HepG2 (cell line): ENCODE results near the gene SMOC1. TPM values are rescaled to one million over a fixed set of nuclear protein-coding genes. Genes with fewer than 3 reads are reported as not detected.

Experiments
- ATAC-seq: fragments of 200-7000 bp; cut with Tn5 transposase; 3 replicates; pipeline ENCODE4 v1.9.1; 2020; ENCODE audit warnings: mild to moderate bottlenecking, moderate library complexity
- BruUV-seq: library from RNA; stranded (reverse); fragments of 400-500 nt; replicated peaks from 2 replicates; lab custom pipeline; 2021; lab: Mats Ljungman, UMichigan
- CTCF ChIA-PET: fragments of 300-600 bp; formaldehyde crosslinking; extraction: SDS; loops from one replicate; lab custom pipeline; 2021; ENCODE audit warnings: low total read pairs, inconsistent platforms, low intra/inter-chr PET ratio; lab: Yijun Ruan, JAX
- POLR2A ChIA-PET: fragments of 350-600 bp; sonication (Branson Sonifier 250); formaldehyde crosslinking; loops from one replicate; lab custom pipeline; 2020; ENCODE audit warnings: antibody characterized with exemption, inconsistent platforms; lab: Yijun Ruan, JAX
- DNase-seq: peaks from one replicate; pipeline ENCODE4 v3.0.0-alpha.2; 2015; ENCODE audit warnings: low spot score
- FAIRE-seq: peaks from 3 replicates; lab custom pipeline; 2011; peaks lifted over from hg19 to GRCh38; lab: Jason Lieb, UNC
- H2AFZ ChIP-seq: one replicate; pipeline ENCODE4 v1.6.1; 2011; ENCODE audit warnings: low read length, inconsistent platforms
- H3K27ac ChIP-seq: fragments of 300-600 bp; 3 replicates; pipeline ENCODE4 v1.8.0; 2011; ENCODE audit warnings: mixed run types, mild to moderate bottlenecking, mixed read lengths, low read length, inconsistent platforms; ENCODE audit not compliant: insufficient read depth; ENCODE audit errors: extremely low read length
- H3K27me3 ChIP-seq, 2 experiments: fragments of 200-600 bp in 1 of 2; 2 replicates in 1 of 2; 3 replicates in 1 of 2; pipeline versions ENCODE4 v1.6.0 to v1.8.0; 2011; ENCODE audit warnings: low read length in 2 of 2, mild to moderate bottlenecking in 2 of 2, moderate library complexity in 2 of 2, inconsistent platforms in 1 of 2; ENCODE audit not compliant: insufficient read depth in 2 of 2, control insufficient read depth in 1 of 2
- H3K36me3 ChIP-seq, 2 experiments: fragments of 200-600 bp in 1 of 2; replicated peaks in 1 of 2; 2 replicates in 1 of 2; 3 replicates in 1 of 2; pipeline versions ENCODE4 v1.5.1 to v1.8.0; 2011; ENCODE audit warnings: low read length in 2 of 2, inconsistent platforms in 1 of 2; ENCODE audit not compliant: insufficient read depth in 2 of 2, control insufficient read depth in 1 of 2
- H3K4me1 ChIP-seq: 2 replicates; pipeline ENCODE4 v1.5.1; 2012; ENCODE audit warnings: low read length, inconsistent platforms; ENCODE audit not compliant: insufficient read depth
- H3K4me2 ChIP-seq: 2 replicates; pipeline ENCODE4 v1.6.0; 2011; ENCODE audit warnings: low read depth, low read length, inconsistent platforms
- H3K4me3 ChIP-seq, 3 experiments: fragments of 200-600 bp in 1 of 3; sonication (generic), shearing (Covaris generic) in 1 of 3; replicated peaks in 1 of 3; 2 replicates each; pipeline ENCODE4 v1.5.1; 2011 to 2016; ENCODE audit warnings: low read length in 3 of 3, inconsistent platforms in 2 of 3, low read depth in 2 of 3, mild to moderate bottlenecking in 2 of 3, control low read depth in 1 of 3, mixed read lengths in 1 of 3; ENCODE audit not compliant: insufficient read depth in 1 of 3
- H3K79me2 ChIP-seq: one replicate; pipeline ENCODE4 v1.6.1; 2011; ENCODE audit warnings: low read length, inconsistent platforms; ENCODE audit not compliant: insufficient read depth
- H3K9ac ChIP-seq: 2 replicates; pipeline ENCODE4 v1.6.0; 2011; ENCODE audit warnings: mild to moderate bottlenecking, low read depth, low read length, inconsistent platforms; ENCODE audit not compliant: insufficient read depth
- H3K9me3 ChIP-seq: 2 replicates; pipeline ENCODE4 v1.5.1; 2012; ENCODE audit warnings: mild to moderate bottlenecking, low read length
- H4K20me1 ChIP-seq: 2 replicates; pipeline ENCODE4 v1.6.0; 2011; ENCODE audit warnings: inconsistent platforms, mild to moderate bottlenecking, low read length, moderate library complexity; ENCODE audit not compliant: insufficient read depth
- CEBPB ChIP-seq: IDR thresholded peaks from 2 replicates; pipeline ENCODE4 v1.6.1; 2011; ENCODE audit warnings: low read depth, low read length, improper control_type of control experiment, borderline replicate concordance
- ESRRA ChIP-seq: sonication (generic); formaldehyde crosslinking; IDR thresholded peaks from 2 replicates; pipeline ENCODE4 v1.5.1; 2020; ENCODE audit warnings: mild to moderate bottlenecking, low read depth, missing genetic modification reagents
- MED8 ChIP-seq: sonication (generic); formaldehyde crosslinking; IDR thresholded peaks from 2 replicates; pipeline ENCODE4 v1.8.1; 2023; ENCODE audit warnings: mild to moderate bottlenecking, missing genetic modification reagents; ENCODE audit not compliant: insufficient replicate concordance
- NCOR1 ChIP-seq: fragments of 200-600 bp; sonication (generic); IDR thresholded peaks from 2 replicates; pipeline ENCODE4 v1.7.0; 2017; ENCODE audit warnings: antibody characterized with exemption, low read length, borderline replicate concordance
- NFE2L2 ChIP-seq: fragments of 150-350 bp; IDR thresholded peaks from 2 replicates; pipeline ENCODE4 v1.6.1; 2014; ENCODE audit warnings: low read length
- SP140L ChIP-seq: sonication (generic); formaldehyde crosslinking; IDR thresholded peaks from 2 replicates; pipeline ENCODE4 v1.4.0; 2020; ENCODE audit warnings: missing genetic modification reagents, borderline replicate concordance
- ZFP90 ChIP-seq: sonication (generic); formaldehyde crosslinking; IDR thresholded peaks from 2 replicates; pipeline ENCODE4 v1.8.0; 2022; ENCODE audit warnings: missing genetic modification reagents, mild to moderate bottlenecking, inconsistent platforms, borderline replicate concordance
- ZMAT5 ChIP-seq: sonication (generic); formaldehyde crosslinking; IDR thresholded peaks from 2 replicates; pipeline ENCODE4 v1.5.0; 2020; ENCODE audit warnings: mild to moderate bottlenecking, low read depth, missing genetic modification reagents, borderline replicate concordance
- ZNF296 ChIP-seq: sonication (generic); formaldehyde crosslinking; conservative IDR thresholded peaks from 2 replicates; pipeline ENCODE4 v1.5.0; 2020; ENCODE audit warnings: mild to moderate bottlenecking, missing genetic modification reagents
- ZNF383 ChIP-seq: sonication (generic); formaldehyde crosslinking; IDR thresholded peaks from 2 replicates; pipeline ENCODE4 v1.4.0; 2020; ENCODE audit warnings: missing genetic modification reagents, mild to moderate bottlenecking, borderline replicate concordance
- ZNF558 ChIP-seq: sonication (generic); formaldehyde crosslinking; IDR thresholded peaks from 2 replicates; pipeline ENCODE4 v1.9.0; 2022; ENCODE audit warnings: mild to moderate bottlenecking, missing genetic modification reagents, borderline replicate concordance
- ZNF724P ChIP-seq: sonication (generic); formaldehyde crosslinking; IDR thresholded peaks from 2 replicates; pipeline ENCODE4 v1.8.0; 2022; ENCODE audit warnings: missing genetic modification reagents, borderline replicate concordance
- ZNF761 ChIP-seq: sonication (generic); formaldehyde crosslinking; conservative IDR thresholded peaks from 2 replicates; pipeline ENCODE4 v1.4.0; 2020; ENCODE audit warnings: mild to moderate bottlenecking, missing genetic modification reagents
- ZNF784 ChIP-seq: sonication (generic); formaldehyde crosslinking; IDR thresholded peaks from 2 replicates; pipeline ENCODE4 v1.5.1; 2020; ENCODE audit warnings: missing genetic modification reagents, mild to moderate bottlenecking, borderline replicate concordance
- ZNF883 ChIP-seq: sonication (generic); formaldehyde crosslinking; IDR thresholded peaks from 2 replicates; pipeline ENCODE4 v1.5.1; 2020; ENCODE audit warnings: mild to moderate bottlenecking, missing genetic modification reagents; ENCODE audit errors: not compliant biosample characterization
- WGBS: methylation state at CpG from one replicate; pipeline ENCODE4 v1.1.6; 2017; ENCODE audit warnings: low lambda C conversion rate; 5-methylcytosine and 5-hydroxymethylcytosine counted together
- in situ Hi-C: cut with HindIII; loops from 2 replicates; pipeline ENCODE4 v1.10.0; 2017; ENCODE audit warnings: low pct_unique_long_range_greater_than_20kb; ENCODE audit not compliant: extremely low pct_ligation_motif_present
- intact Hi-C: fragments of 100-400 bp; cut with micrococcal nuclease; formaldehyde crosslinking; loops from one replicate; pipeline ENCODE4 v1.10.0; 2022; ENCODE audit not compliant: unreplicated experiment
- polyA plus RNA-seq, 8 experiments: library from polyadenylated mRNA; depleted of rRNA in 3 of 8; stranded (reverse) in 7 of 8; unstranded in 1 of 8; fragments of >200 nt; fragmentation: Illumina TruSeq in 4 of 8; extraction: Trizol in 4 of 8; gene quantifications; 2 replicates each; pipeline versions ENCODE4 v1.2.1 to v1.2.3, GENCODE V29; 2011 to 2016; ENCODE audit warnings: low read depth in 4 of 8, missing spikeins in 1 of 8, mixed read lengths in 1 of 8; ENCODE audit not compliant: insufficient read depth in 1 of 8
- total RNA-seq, 5 experiments: library from RNA; depleted of rRNA; stranded (reverse); fragments of >200 nt; fragmentation: Illumina TruSeq; extraction: Trizol; gene quantifications; 2 replicates each; pipeline ENCODE4 v1.2.3, GENCODE V29; 2016; ENCODE audit warnings: low read depth in 1 of 5
- TF ChIP-seq, protein P1 (sequence below): sonication (generic); formaldehyde crosslinking; IDR thresholded peaks from 2 replicates; pipeline ENCODE4 v1.8.0; 2022; ENCODE audit warnings: mild to moderate bottlenecking, missing genetic modification reagents, borderline replicate concordance

The SMOC1 gene
- total and polyA plus RNA-seq, 2 of the 13 experiments (the other 11 are each of a cell fraction or from before 2014, with no cell fraction given) = 17.8 to 35.6 TPM

DNA sequence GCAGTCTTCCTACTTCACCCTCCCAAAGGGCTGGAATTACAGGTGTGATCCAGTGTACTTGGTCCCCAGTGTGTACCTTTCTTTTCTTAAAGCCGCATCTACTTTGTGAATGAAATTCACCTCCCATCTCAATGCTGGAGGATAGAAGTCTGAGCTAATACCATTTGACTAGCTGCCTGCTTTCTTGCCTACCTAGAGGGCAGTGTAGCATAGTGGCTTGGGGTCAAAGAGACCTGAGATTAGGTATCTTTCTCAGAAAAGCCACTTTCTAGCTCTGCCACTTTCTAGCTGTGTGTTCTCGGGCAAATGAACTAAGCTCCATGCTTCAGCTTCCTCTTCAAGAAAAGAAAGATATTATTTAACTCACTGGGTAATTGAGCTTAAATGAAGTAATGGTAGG is 16.9 kb downstream of the SMOC1 start:
- no peak overlapping the region for H3K27ac ChIP-seq
- no TSS peak for BruUV-seq
- H4K20me1 ChIP-seq = no peaks in the 10 kb centered on the region
- H2AFZ ChIP-seq = no peak overlapping the region
- FAIRE-seq = no peak
- intact Hi-C loops (no loop called here), in situ Hi-C loops (no loop called here)
- H3K9ac ChIP-seq = no peak overlapping the region
- no peaks in the 10 kb centered on the region for H3K27me3 ChIP-seq
- TF ChIP-seq ZFP90 (CRISPR knock-in tag) (no peak), ZNF784 (CRISPR knock-in tag) (no peak), ZNF383 (CRISPR knock-in tag) (no peak), NFE2L2 (no peak), ZNF558 (CRISPR knock-in tag) (no peak), ZNF296 (CRISPR knock-in tag) (no peak), ESRRA (no peak), MED8 (CRISPR knock-in tag) (no peak), ZNF724P (CRISPR knock-in tag) (no peak), ZMAT5 (CRISPR knock-in tag) (no peak), CEBPB (no peak), NCOR1 (no peak), SP140L (no peak), ZNF761 (no peak), ZNF883 (CRISPR knock-in tag) (no peak)
- TF ChIP-seq, protein P1, sequence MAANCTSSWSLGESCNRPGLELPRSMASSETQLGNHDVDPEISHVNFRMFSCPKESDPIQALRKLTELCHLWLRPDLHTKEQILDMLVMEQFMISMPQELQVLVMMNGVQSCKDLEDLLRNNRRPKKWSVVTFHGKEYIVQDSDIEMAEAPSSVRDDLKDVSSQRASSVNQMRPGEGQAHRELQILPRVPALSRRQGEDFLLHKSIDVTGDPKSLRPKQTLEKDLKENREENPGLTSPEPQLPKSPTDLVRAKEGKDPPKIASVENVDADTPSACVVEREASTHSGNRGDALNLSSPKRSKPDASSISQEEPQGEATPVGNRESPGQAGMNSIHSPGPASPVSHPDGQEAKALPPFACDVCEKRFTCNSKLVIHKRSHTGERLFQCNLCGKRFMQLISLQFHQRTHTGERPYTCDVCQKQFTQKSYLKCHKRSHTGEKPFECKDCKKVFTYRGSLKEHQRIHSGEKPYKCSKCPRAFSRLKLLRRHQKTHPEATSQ = no peak
- H3K4me2 ChIP-seq = no peak overlapping the region
- ChIA-PET POLR2A (interaction anchor here (0.7 to 4.7 kb wide), 3 partner anchors 8 to 19 kb away, joined by 3 to 21 read pairs (median 8); partner anchors contain the start of gene SMOC1), CTCF (no interaction called here)
- peaks cover 81% of the 10 kb centered on the region for H3K79me2 ChIP-seq
- no peaks in the 10 kb centered on the region for H3K9me3 ChIP-seq
- peaks cover 19% of the 10 kb centered on the region for H3K4me1 ChIP-seq
- WGBS = 95% methylated on average over 2 of the region's 2 CpGs
- no peak overlapping the region for H3K4me3 ChIP-seq
- no peak for DNase-seq
- no peak for ATAC-seq
- H3K36me3 ChIP-seq = no peaks in the 10 kb centered on the region; a peak in 1 of 5 replicates
